Activated CD4-positive, alpha-beta T cell treated with anti-CD3 and anti-CD28 coated beads, Interleukin-2, amount 50 U/mL, for 1 hour (primary cell): ENCODE results near the gene ZBTB33.

ENCODE experiments used
- DNase-seq: peaks from one replicate; pipeline ENCODE4 v3.0.0-alpha.2; 2020

The ZBTB33 gene, protein sequence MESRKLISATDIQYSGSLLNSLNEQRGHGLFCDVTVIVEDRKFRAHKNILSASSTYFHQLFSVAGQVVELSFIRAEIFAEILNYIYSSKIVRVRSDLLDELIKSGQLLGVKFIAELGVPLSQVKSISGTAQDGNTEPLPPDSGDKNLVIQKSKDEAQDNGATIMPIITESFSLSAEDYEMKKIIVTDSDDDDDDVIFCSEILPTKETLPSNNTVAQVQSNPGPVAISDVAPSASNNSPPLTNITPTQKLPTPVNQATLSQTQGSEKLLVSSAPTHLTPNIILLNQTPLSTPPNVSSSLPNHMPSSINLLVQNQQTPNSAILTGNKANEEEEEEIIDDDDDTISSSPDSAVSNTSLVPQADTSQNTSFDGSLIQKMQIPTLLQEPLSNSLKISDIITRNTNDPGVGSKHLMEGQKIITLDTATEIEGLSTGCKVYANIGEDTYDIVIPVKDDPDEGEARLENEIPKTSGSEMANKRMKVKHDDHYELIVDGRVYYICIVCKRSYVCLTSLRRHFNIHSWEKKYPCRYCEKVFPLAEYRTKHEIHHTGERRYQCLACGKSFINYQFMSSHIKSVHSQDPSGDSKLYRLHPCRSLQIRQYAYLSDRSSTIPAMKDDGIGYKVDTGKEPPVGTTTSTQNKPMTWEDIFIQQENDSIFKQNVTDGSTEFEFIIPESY

DNA sequence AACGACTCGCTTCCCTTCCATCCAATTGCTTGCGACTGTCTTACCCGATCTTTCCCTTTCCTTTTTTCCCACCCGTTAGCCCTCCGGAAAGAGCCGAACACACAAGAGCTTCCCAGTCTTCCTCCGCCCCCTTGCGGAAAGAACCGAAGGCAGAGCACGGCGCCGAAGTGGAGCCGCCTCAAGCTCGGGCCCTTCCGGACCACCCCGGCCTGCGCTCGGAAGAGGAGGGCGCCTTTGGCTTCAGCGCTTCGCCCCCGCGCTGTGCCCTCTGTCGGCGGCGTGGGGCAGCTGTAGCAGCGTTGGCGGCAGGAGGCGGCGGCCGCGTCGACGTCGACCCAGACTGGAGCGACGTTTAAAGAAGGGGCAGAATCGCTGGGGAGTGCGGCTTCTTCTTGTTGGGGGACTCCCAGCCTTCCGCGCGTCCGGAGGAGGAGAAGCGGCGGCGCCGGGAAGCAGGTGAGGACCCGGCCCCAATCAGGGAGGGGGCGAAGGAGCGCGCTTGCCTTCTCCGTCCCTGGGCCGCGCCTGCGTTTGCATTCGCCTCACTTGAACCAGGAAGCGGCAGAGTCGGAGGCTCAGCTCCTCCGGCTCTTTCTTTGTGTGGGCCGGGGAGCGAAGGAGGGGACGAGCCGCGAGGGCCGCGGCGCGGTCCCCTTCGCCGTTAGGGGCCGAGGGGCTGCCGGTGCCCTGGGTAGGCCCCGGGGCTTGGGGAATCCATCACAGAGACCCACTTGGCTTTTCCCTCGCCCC, at the start of gene ZBTB33:
Gene ZBTB33 (plus strand): TSS at position 291 of the 750 bp plus-strand sequence. CDS start 2,604 bp downstream, outside the sequence.
- peak; percentile 79 for DNase-seq

DNA sequence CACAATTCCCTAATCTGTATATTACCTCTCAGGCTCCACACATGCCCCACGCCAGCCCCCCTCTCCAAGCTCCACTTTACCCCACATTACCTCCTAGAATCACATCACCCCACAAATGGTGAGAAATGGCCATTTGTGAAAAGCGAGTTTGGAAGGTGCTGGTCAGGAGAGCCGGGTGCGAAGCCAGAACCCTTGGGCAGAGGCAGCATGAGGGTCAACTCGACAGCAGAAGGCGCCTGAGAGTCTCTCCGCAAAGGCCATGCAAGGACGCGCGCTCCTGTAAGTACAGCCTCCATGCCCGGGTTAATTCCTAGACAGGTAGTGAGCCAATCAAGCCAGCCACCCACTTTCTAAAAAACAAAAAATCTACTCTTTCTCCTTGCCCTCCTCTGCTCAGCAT, 49.8 kb upstream of the ZBTB33 start:
- DNase-seq: no peak

DNA sequence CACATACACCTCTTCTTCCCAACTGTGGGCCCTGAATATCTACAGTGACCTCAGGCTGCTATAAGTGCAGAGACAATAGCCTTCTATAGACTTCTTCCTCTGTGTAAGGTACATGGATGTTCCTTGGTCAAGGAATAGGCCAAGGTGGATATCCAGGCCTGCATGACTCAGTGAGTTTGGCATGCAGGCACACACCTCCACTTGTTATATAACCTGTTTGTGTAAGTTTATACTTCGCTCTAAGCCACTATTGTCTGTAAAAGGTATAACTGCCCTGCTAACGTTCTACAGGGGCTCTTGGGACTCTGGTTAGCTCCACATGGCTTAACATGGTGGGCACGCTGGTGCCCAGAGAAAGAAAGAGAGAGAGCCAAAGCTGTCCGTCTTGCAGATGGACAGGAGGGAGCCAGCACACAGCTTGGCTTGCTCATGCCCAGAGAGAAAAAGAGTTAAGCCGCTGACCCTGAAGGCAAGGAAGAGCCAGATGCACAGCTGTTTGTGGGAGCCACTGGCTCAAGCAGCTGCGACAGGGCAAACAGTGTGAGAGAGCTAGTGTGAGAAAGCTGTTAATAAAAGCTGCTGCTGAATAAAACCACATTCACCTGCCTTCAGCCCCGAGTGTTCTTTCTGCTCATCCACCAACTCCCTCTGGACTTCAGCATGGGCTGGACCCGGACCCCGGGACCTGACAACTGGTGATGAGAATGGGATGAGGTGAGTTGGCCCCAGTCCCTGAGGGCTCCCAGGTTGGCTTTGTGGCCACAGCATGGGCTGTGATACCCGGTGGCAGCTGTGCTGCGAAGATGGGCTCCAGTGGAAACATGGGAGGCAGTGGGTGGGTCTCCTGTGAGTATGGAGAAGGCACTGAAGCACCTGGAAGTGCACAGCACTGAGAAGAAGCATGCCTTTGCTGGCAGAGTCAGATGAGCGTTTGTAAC, 44.5 kb upstream of the ZBTB33 start:
- no peak for DNase-seq

DNA sequence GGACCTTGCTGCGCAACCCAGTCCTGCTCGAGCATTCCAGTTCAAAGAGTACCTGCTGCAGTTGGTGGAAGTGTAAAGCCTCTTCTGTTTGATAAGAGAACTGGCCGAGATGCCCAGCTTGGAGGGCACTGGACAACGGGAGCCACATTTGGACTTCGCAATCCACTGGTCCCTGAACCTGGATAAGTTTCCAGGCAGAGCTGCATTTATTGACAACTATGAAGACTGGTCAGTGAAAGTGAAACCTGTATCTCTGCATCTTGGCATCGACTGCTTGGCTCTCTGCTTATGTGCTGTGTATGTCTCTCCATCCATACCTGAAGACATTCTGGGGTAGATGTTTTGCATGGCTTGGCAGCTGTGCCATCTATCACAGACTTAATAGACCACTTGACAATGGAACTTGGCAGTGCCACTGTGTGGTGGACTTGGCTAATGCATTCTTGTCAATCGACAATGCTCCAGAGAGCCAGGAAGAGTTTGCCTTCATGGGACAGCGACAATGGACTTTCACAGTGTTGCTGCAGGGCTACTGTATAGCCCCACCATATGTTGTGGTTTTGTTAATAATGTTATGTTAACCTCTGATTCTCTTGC, 43.5 kb upstream of the ZBTB33 start:
- no peak for DNase-seq

DNA sequence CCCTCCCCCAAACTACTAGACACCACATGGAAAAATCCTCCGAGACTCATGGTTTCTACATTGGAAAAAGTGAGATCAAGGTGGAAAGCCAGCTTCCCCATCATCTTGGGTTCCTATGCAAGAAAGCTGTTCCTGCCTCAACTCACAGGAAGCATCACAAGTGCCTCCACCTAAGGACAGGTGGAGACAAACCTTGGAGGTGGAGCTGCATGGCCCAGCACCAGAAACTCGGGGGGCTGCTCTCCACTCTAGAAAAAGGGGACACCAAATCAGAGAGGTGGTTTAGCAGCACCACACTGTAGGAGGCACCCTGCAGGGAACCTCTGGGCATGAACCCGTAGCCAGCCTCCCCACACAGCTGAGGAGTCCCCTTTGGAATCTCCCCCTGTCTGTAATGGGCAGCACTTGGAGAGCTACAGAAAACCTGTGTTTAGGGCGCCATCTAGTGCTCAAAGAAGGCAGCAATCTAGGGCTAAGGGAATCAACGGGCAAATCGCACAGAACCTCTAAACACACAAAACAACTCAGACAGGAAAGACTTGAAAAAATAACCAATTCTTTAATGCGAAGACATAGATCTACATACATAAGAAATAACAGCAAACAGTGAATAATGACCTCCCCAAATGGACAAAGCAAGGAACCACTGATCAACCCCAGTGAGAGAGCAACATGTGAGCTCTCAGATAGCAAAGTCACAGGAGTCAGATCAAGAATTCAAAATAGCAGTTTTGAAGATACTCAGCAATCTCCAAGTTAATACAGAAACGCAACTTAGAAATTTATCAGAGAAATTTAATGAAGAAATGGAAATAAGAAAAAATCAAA, 37.0 kb upstream of the ZBTB33 start:
- peak; percentile 44 for DNase-seq

DNA sequence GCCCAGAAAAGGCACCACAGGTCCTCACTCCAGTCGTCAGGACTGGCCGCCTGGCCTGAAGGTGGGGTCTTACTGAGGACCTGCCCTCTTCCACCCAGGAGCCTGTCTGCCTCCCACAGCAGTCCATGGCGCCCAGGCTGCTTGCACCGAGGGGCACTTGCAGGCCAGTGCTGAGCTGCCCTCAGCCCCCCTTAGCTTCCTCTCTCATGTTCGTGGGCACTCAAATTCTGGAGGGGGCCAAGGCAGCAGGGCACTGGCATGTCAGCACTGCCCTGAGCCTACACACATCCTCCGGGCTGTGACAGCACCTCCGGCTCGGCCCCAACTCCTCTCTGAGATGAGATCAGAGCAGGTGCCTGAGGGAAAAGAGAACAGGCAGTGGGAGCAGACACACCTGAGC, 27.2 kb upstream of the ZBTB33 start:
- no peak for DNase-seq

DNA sequence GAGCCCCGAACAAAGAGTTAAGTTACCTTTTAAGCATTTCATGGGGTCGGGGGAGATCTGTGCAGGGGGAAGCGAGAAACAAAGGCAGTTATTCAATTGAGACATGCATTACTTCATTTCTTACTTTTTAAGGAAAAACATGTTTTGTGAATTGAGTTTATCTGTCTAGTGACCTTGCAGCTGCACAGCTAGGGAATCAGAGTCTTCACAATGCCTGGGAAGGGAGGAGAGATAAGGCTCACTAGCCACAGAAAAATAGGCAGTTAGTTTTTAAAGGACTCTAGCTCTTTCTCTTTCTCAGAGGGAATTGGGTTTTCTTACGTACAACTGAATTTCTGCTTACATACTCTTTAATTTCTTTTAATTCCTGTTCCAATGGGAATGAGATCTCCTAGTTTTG, 26.2 kb upstream of the ZBTB33 start:
- no peak for DNase-seq

DNA sequence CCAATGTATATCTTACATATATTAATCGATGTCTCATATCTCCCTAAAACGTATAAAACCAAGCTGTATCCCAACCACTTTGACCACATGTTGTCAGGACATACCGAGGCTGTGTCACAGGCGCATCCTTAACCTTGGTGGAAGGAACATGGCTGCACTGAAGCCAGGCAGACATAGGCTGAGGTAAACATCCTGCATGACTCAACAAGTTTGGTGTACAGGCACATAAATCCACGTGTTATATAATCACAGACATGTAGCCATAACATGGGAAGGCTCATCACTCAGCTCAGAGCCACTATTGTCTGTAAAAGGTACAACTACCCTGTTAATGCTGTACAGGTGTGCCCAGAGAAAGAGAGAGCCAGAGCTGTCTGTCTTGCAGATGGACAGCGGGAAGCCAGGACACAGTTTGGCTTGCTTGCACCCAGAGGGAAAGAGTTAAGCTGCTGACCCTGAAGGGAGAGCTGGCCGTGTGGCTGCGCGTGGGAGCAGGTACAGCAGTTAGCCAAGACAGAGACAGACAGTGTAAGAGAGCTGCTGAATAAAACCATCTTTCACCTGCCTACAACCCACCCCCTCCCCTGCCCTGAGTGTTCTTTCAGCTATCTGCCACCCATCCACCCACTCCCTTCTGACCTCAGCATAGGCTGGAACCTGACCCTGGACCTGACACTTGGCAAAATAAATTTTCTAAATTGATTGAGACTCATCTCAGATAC, 22.3 kb upstream of the ZBTB33 start:
- no peak for DNase-seq

DNA sequence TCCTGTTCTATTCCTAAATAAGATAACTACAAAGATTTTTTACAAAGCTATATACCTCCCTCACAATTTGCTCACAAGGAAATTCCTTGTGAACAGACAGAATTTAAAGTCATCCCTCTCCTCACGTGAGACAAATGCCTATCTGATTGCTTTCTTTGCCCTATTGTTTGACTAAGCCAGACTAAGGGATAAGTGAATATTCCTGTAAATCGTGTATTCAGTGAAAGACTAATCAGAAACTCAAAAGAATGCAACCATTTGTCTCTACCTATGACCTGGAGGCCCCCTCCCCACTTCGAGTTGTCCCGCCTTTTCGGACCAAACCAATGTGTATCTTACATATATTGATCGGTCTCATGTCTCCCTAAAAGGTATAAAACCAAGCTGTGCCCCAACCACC, 15.3 kb upstream of the ZBTB33 start:
- DNase-seq: no peak

DNA sequence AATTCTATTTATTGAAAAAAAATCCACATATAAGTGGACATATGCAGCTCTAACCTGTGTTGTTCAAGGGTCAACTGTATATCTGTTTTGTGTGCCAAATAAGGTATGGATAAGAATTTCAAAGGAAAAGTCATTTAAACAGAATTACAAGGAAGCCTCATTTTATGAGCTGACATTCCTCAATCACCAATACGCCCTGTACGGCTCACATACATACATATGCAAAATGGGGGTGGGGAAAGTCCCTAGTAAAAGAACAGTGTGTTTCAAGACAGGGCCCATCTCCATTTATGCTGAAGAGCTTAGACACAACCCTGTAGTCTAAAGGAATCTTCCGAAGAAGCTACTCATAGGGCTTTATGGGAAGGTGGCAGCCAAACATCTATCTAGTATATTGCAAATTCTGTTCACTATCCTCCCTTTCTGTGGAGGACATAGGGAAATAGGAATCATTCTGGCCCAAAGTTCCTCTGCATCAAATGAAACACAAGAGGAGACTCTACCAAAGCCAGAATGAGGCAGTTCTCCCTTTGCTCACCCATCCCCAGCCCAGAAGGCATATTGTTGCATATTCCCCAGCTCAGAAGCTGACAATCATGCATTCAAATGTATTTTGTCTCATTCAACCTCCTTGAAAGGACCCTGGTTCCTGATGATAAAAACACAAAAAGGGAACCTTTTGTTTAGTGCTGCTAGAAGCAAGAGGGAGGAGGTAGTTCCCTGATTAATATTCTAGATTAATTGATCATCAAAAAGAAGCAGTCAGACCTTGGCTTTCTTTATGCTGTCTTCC, 13.7 kb upstream of the ZBTB33 start:
- DNase-seq: no peak

DNA sequence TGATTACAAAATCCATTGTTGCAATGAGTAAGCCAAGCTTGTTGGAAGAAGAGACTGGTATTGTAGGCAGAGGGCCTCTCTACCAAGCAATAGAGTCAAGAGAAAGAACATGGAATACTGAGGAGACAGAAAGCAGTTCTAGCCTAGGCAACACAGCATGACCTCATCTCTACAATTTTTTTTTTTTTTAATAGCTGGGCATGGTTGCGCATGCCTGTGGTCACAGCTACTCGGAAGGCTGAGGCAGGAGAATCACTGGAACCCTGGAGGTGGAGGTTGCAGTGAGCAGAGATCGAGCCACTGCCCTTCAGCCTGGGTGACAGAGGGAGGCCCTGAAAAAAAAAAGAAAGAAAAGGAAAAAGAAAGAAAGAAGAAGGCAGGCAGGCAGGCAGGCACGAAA, 11.7 kb upstream of the ZBTB33 start:
- DNase-seq: no peak

DNA sequence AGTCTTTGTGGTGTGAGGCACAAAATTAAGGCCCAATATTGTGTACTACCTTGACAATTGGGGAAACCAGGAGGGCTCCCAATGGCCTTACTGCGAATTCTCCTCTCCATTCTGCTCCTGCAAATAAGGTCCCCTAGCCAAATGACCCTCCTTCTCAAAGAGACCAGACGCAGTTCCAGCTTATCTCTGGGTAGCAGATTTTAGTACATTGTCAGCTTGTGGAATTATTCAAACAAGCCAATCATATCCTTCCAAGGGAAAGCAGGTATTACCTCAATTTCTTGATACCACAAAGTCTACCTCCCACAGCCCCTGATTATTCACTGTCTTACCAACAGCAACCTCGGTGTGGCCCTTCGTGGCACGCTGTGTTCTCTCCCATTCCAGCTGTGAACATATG, 7.8 kb upstream of the ZBTB33 start:
- DNase-seq: no peak

DNA sequence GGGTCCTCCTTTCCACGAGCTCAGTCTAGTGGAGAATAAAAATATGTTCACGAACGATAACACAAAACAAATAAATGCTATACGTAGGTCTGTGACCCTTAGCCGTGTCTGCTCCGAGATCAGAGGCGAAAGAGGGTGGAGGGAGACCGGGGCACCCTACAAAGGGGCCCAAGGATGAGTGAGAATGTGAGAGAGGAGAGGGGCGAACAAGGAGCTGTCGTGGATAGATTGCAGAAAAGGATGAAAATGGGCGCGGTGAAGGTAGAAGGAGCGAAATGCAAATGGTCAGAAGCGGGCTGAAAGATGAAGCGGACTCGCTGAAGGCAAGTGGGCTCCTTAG, 6.2 kb upstream of the ZBTB33 start:
- no peak for DNase-seq

DNA sequence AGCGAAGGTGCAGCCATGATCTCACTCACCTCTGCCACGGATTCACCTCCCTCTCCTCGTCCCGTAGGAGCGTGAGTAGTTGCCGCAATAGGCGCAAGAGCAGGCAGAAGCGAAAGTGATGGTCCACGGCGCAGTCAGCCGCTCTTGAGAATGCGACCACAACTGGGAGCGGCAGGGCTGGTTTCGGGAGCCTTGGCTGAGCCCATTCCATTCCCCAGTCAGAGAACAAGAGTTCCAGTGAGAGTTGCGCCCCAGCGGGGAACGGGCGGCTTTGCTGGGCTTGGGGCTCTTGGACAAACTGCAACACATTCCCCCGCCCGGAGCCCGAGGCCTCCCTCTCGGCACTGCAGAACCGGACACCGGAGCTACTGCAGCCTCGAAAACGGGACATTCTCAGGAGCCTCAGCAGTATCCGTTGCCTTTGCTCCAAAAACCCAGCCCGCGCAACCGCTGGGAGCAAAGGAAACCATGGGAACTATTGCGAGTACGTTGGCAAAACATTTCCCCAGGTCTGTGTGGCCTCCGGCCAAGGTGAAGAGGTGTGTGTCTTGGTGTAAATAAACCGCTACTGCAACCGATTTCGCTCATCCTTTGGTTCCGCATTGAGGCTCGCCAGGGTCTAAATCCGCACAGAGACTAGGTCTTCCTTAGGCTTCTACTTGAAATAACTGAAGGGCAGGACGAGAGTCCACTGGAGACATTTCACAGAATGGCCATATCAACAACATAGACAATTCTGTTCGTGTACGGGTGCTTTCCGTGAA, 5.7 kb upstream of the ZBTB33 start:
- DNase-seq: peak; percentile 58

DNA sequence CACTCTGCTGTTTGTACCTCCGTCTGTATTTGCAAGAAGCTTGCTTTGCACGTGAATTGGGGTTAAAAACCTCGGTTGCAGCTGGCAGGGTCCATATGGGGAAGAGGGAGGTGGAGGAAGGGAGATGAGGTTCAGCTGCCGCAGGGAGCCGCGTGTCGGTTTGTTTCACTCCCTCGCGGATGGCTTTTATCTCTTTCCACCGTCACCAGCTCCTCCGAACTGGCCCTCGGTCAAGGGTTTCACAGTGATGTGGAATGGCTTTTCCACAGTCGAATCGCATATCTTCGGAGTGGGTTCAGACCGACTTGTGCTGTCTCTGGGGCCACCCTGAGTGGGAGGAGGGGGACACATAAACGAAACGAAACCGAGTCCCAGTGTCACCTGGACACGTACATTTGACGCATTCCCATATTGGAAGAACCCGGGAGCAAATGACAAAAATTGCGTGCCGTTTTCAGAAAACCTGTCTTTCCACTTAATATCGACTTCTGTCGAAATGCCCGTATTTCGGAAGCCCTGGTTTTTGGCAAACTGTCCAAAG, 929 bp downstream of the ZBTB33 start:
- DNase-seq: peak; percentile 7

DNA sequence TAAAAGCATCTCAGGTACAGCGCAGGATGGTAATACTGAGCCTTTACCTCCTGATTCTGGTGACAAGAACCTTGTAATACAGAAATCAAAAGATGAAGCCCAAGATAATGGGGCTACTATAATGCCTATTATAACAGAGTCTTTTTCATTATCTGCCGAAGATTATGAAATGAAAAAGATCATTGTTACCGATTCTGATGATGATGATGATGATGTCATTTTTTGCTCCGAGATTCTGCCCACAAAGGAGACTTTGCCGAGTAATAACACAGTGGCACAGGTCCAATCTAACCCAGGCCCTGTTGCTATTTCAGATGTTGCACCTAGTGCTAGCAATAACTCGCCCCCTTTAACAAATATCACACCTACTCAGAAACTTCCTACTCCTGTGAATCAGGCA, 3.2 kb downstream of the ZBTB33 start:
- DNase-seq: no peak

DNA sequence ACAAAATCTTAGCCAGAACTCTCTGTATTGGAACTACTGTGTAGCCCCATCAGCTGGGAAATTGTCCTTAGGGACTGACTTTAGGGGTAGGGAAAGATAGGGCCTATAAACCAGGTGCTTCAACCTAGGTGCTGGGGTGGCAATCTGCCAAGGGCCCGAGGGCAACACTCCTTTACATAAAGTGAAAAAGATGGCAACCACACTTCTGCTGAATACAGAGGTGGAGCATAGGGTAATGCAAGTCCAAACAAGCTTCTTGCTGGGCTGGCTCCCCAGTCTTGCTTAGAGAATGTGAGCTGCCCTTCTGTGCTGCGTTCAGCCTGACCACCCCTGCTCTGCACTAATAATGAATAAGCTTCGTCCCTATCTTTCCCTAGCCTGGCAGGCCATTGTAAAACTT, 9.8 kb downstream of the ZBTB33 start:
- no peak for DNase-seq

DNA sequence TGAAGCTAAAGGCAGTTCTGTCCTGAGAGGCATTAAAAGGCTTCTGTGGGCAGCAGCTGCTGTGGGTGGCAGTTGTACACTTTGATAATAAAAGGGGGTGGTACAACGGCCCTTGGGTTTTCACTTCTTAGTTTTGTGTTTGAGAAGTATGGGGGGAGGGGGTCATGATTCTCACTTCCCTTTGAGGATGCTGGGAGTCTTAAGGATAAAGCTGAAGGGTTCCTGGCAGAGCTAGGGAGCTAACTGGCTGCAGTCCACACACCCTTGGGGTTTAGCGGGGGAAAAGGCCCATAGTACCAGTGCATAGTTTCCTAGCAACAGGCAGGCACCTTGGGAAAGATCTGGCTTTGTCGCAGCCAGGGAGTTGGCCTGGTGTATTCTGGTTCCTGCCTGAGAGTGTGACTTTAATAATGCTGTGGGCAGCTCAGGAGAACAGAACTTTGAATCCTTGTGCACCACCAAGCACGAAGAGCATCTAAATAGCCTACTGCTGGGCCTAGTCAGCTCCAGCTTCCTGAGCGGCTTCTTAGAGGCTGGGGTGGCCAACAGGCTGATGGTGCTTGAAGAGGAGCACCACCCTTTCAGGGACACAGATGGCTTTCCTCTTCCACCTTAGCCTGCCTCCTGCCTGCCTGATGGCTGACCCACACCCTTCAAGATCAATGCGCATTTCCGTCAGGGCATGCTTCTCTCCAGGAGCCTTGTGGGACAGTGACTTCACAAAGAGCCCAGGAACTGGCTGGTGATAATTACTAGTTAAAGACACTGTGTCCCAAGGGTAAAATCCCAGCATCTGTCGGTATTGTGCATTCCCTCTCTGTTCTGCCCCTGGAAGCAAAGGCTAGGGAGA, 12.5 kb downstream of the ZBTB33 start:
- DNase-seq: no peak
